Endothelial cell of umbilical vein (primary cell): ENCODE data around the gene HBQ1. TPM values are rescaled to one million over a fixed set of nuclear protein-coding genes. Genes with fewer than 3 reads are reported as not detected.

Experiments
- BruUV-seq: library from RNA; stranded (reverse); fragments of 400-500 nt; replicated peaks from 2 replicates; lab custom pipeline; 2021; lab: Mats Ljungman, UMichigan
- CTCF ChIA-PET: fragments of 300-600, 350-600 bp; sonication (Branson Sonifier 250); formaldehyde crosslinking; loops from one replicate; lab custom pipeline; 2021; ENCODE audit warnings: antibody characterized with exemption, inconsistent platforms; lab: Charles Lee
- POLR2A ChIA-PET: fragments of 300-600, 350-600 bp; sonication (Branson Sonifier 250); formaldehyde crosslinking; loops from one replicate; lab custom pipeline; 2021; ENCODE audit warnings: antibody characterized with exemption, inconsistent platforms; lab: Charles Lee
- DNase-seq: peaks from one replicate; pipeline ENCODE4 v3.0.0-alpha.2; 2011; ENCODE audit warnings: low read depth, low spot score
- FAIRE-seq: peaks from 2 replicates; lab custom pipeline; 2011; peaks lifted over from hg19 to GRCh38; lab: Jason Lieb, UNC
- H2AFZ ChIP-seq: 2 replicates; pipeline ENCODE4 v1.6.0; 2012; ENCODE audit warnings: low read depth, low read length, control low read depth, inconsistent platforms
- H3K27ac ChIP-seq: 2 replicates; pipeline ENCODE4 v1.5.1; 2011; ENCODE audit warnings: low read depth, mild to moderate bottlenecking, control low read depth, low read length, moderate library complexity; ENCODE audit not compliant: insufficient read depth
- H3K27me3 ChIP-seq, 2 experiments: 2 replicates each; pipeline versions ENCODE4 v1.6.0 to v1.6.1; 2011; ENCODE audit warnings: low read length in 2 of 2, mixed read lengths in 1 of 2; ENCODE audit not compliant: control insufficient read depth in 2 of 2, insufficient read depth in 2 of 2
- H3K36me3 ChIP-seq, 2 experiments: 2 replicates in 1 of 2; 3 replicates in 1 of 2; pipeline ENCODE4 v1.5.1; 2011; ENCODE audit warnings: low read length in 2 of 2, mild to moderate bottlenecking in 1 of 2, moderate library complexity in 1 of 2; ENCODE audit not compliant: control insufficient read depth in 2 of 2, insufficient read depth in 2 of 2; ENCODE audit errors: extremely low read depth in 1 of 2
- H3K4me1 ChIP-seq: 3 replicates; pipeline ENCODE4 v1.5.1; 2011; ENCODE audit warnings: mild to moderate bottlenecking, low read length; ENCODE audit not compliant: control insufficient read depth, insufficient read depth; ENCODE audit errors: extremely low read depth
- H3K4me2 ChIP-seq: 2 replicates; pipeline ENCODE4 v1.6.1; 2011; ENCODE audit warnings: low read length, control low read depth, mixed read lengths; ENCODE audit not compliant: insufficient read depth
- H3K4me3 ChIP-seq, 3 experiments: fragments of 200-600 bp in 1 of 3; sonication (generic), shearing (Covaris generic) in 1 of 3; replicated peaks in 1 of 3; 2 replicates each; pipeline ENCODE4 v1.5.1; 2011 to 2016; ENCODE audit warnings: control low read depth in 3 of 3, low read length in 3 of 3, mild to moderate bottlenecking in 2 of 3, inconsistent platforms in 1 of 3, low read depth in 1 of 3, moderate library complexity in 1 of 3; ENCODE audit not compliant: insufficient read depth in 1 of 3
- H3K79me2 ChIP-seq: 2 replicates; pipeline ENCODE4 v1.6.0; 2012; ENCODE audit warnings: low read length, inconsistent platforms; ENCODE audit not compliant: control insufficient read depth, insufficient read depth
- H3K9ac ChIP-seq: replicated peaks from 2 replicates; pipeline ENCODE3; 2011; ENCODE audit warnings: low read length, control low read depth; ENCODE audit not compliant: insufficient read depth; ENCODE audit errors: extremely low read depth
- H3K9me1 ChIP-seq: replicated peaks from 3 replicates; pipeline ENCODE4 v1.6.0; 2011; ENCODE audit warnings: mild to moderate bottlenecking, low read length; ENCODE audit not compliant: control insufficient read depth, insufficient read depth; ENCODE audit errors: extremely low read depth
- H3K9me3 ChIP-seq: replicated peaks from 2 replicates; pipeline ENCODE4 v1.5.1; 2012; ENCODE audit warnings: low read length, inconsistent platforms; ENCODE audit not compliant: control insufficient read depth, insufficient read depth
- H4K20me1 ChIP-seq: replicated peaks from 2 replicates; pipeline ENCODE3; 2011; ENCODE audit warnings: mild to moderate bottlenecking, low read length; ENCODE audit not compliant: control insufficient read depth, insufficient read depth; ENCODE audit errors: extremely low read depth
- EZH2 ChIP-seq: IDR thresholded peaks from 2 replicates; pipeline ENCODE4 v1.6.1; 2012; ENCODE audit warnings: borderline replicate concordance, low read depth, mild to moderate bottlenecking, moderate library complexity, low read length, inconsistent platforms; ENCODE audit not compliant: severe bottlenecking
- FOS ChIP-seq: IDR thresholded peaks from 2 replicates; pipeline ENCODE4 v1.6.1; 2011; ENCODE audit warnings: mild to moderate bottlenecking, low read length, moderate library complexity, borderline replicate concordance; ENCODE audit not compliant: insufficient read depth
- JUN ChIP-seq: IDR thresholded peaks from 2 replicates; pipeline ENCODE4 v1.6.1; 2011; ENCODE audit warnings: borderline replicate concordance, low read depth; ENCODE audit not compliant: insufficient read length, insufficient read depth
- MAX ChIP-seq: IDR thresholded peaks from 2 replicates; pipeline ENCODE4 v1.6.1; 2011; ENCODE audit not compliant: insufficient read depth, insufficient read length
- MYC ChIP-seq: IDR thresholded peaks from one replicate; pipeline ENCODE4 v1.6.1; 2011; ENCODE audit warnings: mild to moderate bottlenecking, low read depth, low read length
- POLR2AphosphoS5 ChIP-seq: IDR thresholded peaks from 2 replicates; pipeline ENCODE4 v1.6.1; 2012; ENCODE audit warnings: low read depth, mild to moderate bottlenecking, control low read depth, low read length, moderate library complexity; ENCODE audit not compliant: insufficient read depth
- dilution Hi-C: fragments of 300-500 bp; cut with MboI; formaldehyde crosslinking; loops from one replicate; pipeline ENCODE4 v1.15.0; 2019; ENCODE audit warnings: low sequenced_read_pairs; ENCODE audit not compliant: extremely low pct_ligation_motif_present
- intact Hi-C: fragments of 100-400 bp; cut with micrococcal nuclease; formaldehyde crosslinking; loops from one replicate; pipeline ENCODE4 v1.10.0; 2022
- polyA plus RNA-seq, 4 experiments: library from polyadenylated mRNA; depleted of rRNA in 3 of 4; stranded (reverse) in 3 of 4; unstranded in 1 of 4; fragments of >200 nt; gene quantifications; 2 replicates each; pipeline versions ENCODE4 v1.2.1 to v1.2.3, GENCODE V29; 2011 to 2012; ENCODE audit warnings: missing spikeins in 1 of 4
- total RNA-seq: library from RNA; stranded (reverse); gene quantifications from 2 replicates; pipeline ENCODE4 v1.2.3, GENCODE V29; 2021
- TF ChIP-seq, protein P1 (sequence below), 2 donors: IDR thresholded peaks; 1 replicate in 1 of 2; 2 replicates in 1 of 2; pipeline ENCODE4 v1.5.1; 2011; ENCODE audit warnings: low read length in 2 of 2, mild to moderate bottlenecking in 2 of 2, moderate library complexity in 2 of 2, control low read depth in 1 of 2, inconsistent platforms in 1 of 2, low read depth in 1 of 2; ENCODE audit not compliant: insufficient read depth in 1 of 2; ENCODE audit errors: extremely low read depth in 1 of 2

The HBQ1 gene
- total and polyA plus RNA-seq, 2 donors (not counting 3 experiments of a cell fraction or from before 2014, with no cell fraction given) = 0.75 TPM; not detected in 1

DNA sequence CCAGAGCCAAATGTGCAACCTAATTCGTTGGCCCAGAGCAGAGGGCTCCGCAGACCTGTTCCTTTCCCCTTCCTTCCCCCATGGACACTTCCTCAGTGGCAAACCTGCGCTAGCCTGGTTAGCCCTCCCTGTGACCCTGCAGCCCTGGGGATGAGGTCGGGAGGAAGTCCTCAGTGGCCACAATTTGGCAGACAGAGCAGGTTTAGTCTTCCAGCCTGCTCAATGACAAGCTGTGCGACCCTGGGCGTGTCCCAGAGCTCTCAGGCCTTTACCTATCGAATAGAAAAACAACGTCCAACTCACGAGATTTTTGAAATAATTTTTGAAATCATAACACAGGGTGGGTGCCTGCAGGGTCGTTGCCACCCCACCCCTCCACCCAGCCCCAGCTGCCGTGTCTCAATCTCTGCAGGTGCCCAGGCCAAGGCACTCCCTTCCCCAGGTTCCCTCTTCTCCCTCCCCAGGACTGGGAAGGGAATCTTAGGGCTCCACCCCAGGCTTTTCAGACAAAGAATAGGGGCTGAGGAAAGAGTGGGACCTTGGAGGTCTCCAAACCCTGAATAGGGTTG, 13.1 kb upstream of the HBQ1 start:
- H3K27me3 ChIP-seq = peaks cover 43% of the 10 kb centered on the region in 2 experiments
- POLR2A ChIA-PET = no interaction called here
- intact Hi-C loops = no loop called here
- no peaks in the 10 kb centered on the region for H3K9me1 ChIP-seq
- H3K4me3 ChIP-seq = no peak overlapping the region
- FAIRE-seq (no peak), DNase-seq (no peak)
- TF ChIP-seq MAX (no peak), JUN (no peak), POLR2AphosphoS5 (no peak), EZH2 (no peak), FOS (no peak), MYC (no peak)
- TF ChIP-seq, protein P1, sequence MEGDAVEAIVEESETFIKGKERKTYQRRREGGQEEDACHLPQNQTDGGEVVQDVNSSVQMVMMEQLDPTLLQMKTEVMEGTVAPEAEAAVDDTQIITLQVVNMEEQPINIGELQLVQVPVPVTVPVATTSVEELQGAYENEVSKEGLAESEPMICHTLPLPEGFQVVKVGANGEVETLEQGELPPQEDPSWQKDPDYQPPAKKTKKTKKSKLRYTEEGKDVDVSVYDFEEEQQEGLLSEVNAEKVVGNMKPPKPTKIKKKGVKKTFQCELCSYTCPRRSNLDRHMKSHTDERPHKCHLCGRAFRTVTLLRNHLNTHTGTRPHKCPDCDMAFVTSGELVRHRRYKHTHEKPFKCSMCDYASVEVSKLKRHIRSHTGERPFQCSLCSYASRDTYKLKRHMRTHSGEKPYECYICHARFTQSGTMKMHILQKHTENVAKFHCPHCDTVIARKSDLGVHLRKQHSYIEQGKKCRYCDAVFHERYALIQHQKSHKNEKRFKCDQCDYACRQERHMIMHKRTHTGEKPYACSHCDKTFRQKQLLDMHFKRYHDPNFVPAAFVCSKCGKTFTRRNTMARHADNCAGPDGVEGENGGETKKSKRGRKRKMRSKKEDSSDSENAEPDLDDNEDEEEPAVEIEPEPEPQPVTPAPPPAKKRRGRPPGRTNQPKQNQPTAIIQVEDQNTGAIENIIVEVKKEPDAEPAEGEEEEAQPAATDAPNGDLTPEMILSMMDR (IDR thresholded peaks at IDR 0.05; ENCODE audit: extremely low read depth in 1 of 2, insufficient read depth in 1 of 2, low read depth in 1 of 2, low read length in 2 of 2) = no peak
- no peaks in the 10 kb centered on the region for H3K9me3 ChIP-seq
- H3K36me3 ChIP-seq = no peaks in the 10 kb centered on the region
- no peaks in the 10 kb centered on the region for H4K20me1 ChIP-seq
- H3K79me2 ChIP-seq = no peaks in the 10 kb centered on the region
- dilution Hi-C loops = no loop called here
- no peak overlapping the region for H2AFZ ChIP-seq
- H3K4me1 ChIP-seq = no peaks in the 10 kb centered on the region
- CTCF ChIA-PET = interaction anchor here (0.9 to 1.9 kb wide), 4 partner anchors 13 to 70 kb away, joined by 4 to 7 read pairs (median 4); partner anchors contain the start of gene HBQ1
- no peak overlapping the region for H3K9ac ChIP-seq
- no peak overlapping the region for H3K27ac ChIP-seq
- BruUV-seq = no TSS peak
- H3K4me2 ChIP-seq = no peak overlapping the region
